GM19452 (cell line): ENCODE measurements around the gene MT4.
"Not testable (repeated sequence)": the region's sequence is repeated elsewhere in the genome, so short reads cannot be mapped to it uniquely, and the experiment has no call there.

Experiments used
- ATAC-seq: cut with Tn5 transposase; IDR thresholded peaks from one replicate; pipeline ENCODE4 v1.9.1; 2021; ENCODE audit not compliant: unreplicated experiment

MT4 gene

GRCh38 chr16:56558024-56558747, 6.7 kb upstream of the MT4 start:
- no peak for ATAC-seq

GRCh38 chr16:56559109-56559508, 5.8 kb upstream of the MT4 start:
- ATAC-seq: no peak

DNA sequence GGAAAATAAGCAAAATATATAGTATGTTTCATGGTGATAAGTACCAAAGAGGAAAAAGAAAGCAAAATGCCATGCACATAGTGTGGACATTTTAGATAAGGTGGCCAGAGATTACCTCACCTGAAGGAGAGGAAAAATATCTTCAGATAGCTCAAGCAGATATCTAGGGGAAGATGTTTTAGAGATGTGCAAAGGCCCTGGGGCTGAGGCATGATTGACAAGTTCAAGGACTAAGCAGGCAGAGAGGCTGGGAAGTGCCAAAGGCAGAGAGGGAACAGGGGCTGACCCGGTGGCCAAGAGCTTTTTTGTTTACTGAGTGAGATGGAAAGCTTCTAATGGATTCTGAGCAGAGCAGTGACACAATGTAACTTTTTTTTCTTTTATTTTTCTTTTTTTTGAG, 4.4 kb upstream of the MT4 start:
- no peak for ATAC-seq

GRCh38 chr16:56561126-56561525, 3.7 kb upstream of the MT4 start:
- no peak for ATAC-seq

DNA sequence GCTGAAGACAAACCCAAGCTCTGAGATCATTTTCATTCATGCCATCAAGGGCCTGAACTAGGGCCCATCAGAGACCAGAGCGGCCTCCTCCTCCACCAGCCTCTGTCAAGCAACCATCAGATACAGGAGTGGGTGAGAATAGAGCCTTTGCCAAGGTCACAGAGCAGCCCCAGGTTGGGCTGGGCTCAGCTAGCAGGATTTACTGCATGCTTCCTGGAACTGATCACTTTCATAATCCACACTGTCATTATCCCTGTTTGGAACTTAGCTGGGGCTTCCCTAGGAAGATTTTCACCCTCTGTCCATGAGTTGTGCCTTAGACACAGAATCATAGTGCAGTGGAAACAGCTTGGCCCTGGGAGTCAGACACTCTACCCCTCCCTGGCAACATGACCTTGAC, 5.1 kb downstream of the MT4 start:
- ATAC-seq: no peak

- no peak for ATAC-seq
Observed at GRCh38 chr16:56571525-56571924, 6.7 kb downstream of the MT4 start.

DNA sequence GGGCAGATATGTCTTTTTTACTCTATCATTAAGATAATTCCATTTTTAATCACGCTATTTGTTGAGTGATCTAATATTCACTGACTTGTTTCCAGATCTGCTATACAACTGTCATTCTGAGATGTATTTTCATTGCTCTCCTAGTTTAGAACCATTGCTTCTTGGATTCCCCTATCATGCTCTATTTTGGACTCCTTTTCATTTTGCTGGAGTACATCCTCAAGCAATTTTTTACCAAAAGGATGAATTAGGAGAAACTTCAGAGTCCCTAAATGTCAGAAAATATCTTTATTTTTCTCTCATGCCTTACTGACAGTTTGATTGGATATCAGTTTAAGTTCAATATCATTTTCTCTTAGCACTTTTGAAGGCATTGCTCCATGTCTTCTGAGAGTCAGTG, 9.8 kb downstream of the MT4 start:
- ATAC-seq: no peak

- peak; percentile 85 for ATAC-seq
Observed at GRCh38 chr16:56576585-56577299, 11.9 kb downstream of the MT4 start.

- ATAC-seq: no peak
Observed at GRCh38 chr16:56577300-56577625, 12.4 kb downstream of the MT4 start.

DNA sequence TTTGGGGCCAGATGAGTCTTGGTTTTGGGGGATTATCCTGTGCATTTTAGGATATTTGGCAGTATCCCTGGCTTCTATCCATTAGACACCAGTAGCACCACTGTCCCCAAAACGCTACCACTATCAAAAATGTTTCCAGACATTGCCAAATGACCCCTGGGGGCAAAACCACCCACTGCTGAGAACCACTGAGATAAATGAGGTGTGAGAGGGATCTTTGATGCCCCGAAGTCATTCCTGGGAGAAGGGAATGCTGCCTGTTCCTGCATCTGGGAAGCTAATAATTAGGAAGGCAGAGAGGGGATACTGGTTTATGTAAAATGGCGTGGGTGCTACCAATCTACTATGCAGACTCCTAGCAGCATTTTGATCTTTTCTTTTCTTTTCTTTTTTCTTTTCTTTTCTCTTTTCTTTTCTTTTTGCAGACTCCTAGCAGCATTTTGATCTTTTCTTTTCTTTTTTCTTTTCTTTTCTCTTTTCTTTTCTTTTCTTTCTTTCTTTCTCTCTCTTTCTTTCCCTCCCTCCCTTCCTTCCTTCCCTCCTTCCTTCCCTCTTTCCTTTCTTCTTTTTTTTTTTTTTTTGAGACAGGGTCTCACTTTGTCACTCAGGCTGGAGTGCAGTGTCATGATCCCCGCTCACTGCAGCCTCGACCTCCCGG, 15.6 kb downstream of the MT4 start:
- ATAC-seq: no peak

GRCh38 chr16:56582911-56583310, 18.0 kb downstream of the MT4 start:
- not testable (repeated sequence) for ATAC-seq

DNA sequence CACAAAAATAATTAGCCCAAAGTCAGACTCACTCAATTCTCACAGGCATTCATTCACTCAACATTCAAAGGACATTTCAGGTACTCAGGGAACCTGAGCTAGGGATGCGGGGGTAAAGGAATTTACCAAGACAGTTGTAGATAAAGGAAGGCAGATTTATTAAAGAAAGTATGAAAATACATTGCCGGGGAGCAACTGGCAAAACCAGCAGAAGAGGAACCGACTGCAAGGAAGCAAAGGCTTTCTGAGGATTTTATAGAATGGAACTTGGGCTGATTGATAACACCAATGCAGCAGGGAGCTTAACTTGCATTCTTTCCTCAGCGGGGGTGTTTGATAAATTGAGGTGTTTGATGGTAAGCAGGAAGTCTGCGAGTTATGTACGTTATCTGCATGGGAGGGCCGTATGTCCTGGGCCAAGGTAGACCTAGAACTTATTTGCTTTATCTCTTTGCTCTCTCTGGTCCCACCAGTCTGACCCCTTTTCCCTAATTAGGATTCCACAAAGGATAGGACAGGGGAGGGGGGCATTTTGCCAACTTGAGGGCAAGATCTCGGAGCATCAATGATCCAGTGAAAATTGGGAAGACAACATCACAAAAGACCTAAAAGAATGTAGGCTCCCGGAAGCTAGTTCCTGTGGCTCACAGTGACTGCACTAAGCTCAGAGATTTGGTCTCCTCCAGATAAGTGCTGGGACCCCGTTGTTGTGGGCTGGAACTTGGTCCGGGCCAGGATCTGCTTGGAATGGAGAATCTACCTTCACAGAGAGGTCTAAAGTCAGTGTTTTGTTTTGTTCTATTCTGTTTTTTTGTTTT, 18.7 kb downstream of the MT4 start:
- ATAC-seq: no peak

DNA sequence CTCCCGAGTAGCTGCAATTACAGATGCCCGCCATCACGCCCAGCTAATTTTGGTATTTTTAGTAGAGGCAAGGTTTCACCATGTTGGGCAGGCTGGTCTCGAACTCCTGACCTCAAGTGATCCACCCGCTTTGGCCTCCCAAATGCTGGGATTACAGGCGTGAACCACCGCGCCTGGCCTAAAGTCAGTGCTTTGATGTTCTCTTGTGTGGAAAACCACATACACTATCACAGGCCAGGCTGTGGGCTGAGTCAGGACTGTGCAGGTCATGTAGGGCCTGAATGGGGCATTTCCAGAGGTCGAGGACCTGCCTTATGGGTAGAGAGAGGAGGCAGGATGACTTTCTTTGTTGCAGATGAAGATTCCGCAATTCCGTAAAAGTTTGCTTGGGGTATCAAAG, 19.4 kb downstream of the MT4 start:
- ATAC-seq: no peak

DNA sequence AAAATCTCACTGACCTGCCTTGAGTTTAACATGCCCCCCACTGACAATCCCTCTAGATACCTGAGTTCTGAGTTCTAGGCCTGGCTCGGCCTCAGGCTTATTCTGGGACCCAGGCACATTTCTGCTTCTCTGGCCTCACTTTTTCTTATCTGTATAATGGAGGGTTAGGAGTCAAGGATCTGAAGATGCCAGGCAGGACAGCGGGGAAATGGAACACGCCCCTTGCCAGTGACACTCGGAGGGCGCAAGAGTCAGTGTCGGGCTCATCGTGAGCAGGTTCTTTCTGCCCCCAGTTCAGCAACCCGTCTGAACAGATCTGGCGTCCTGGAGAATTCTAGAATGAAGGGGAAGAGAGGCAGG, 23.9 kb downstream of the MT4 start:
- no peak for ATAC-seq

GRCh38 chr16:56589141-56590039, 24.5 kb downstream of the MT4 start, which contains the start of gene MT3:
MT3 (plus strand) TSS chr16:56589528; CDS start chr16:56589591, 63 bp downstream.
- ATAC-seq: no peak

- no peak for ATAC-seq
Observed at GRCh38 chr16:56591377-56592060, 26.6 kb downstream of the MT4 start.

GRCh38 chr16:56593573-56594291, 28.9 kb downstream of the MT4 start:
- no peak for ATAC-seq

DNA sequence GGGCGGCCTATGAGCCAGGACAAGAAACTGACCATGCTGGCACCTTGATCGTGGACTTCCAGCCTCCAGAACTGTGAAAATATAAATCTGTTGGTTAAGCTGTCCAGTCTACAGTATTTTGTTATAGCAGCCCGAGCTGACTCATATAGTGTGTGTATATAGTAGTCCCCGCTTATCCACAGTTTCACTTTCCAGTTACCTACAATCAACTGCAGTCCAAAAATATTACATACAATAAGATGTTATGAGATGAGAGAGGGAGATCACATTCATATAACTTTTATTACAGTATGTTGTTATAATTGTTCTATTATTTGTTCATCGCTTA, 29.4 kb downstream of the MT4 start:
- ATAC-seq: no peak

DNA sequence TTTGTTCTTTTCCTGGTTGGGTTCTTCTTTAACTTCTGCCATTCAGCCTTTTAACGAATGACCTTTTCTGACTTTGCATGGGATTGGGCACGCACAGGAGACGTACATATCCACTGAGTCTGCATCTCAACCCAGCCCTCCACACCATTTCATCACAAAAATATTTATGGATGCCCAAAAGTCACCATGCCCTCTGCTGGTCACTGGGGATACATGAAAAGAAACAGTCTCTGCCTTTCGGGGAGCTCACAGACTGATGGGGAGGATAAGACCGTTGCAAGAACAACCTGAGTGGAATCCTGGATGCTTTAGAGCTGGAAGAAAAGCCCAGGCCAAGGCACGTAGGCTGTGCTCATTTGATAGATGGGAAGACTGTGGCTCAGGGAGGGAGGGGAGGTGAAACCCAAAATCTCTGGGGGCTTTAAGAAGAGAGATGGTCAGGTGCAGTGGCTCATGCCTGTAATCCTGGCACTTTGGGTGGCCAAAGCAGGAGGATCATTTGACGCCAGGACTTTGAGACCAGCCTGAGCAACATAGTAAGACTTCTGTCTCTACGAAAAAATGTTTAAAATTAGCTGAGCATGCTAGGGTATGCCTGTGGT, 35.6 kb downstream of the MT4 start:
- no peak for ATAC-seq
